ENCODE results near the gene ITPR1. TPM values are rescaled to one million over a fixed set of nuclear protein-coding genes. Genes with fewer than 3 reads are reported as not detected.

Gene ITPR1
- total RNA-seq, 4 donors from 2014 or later, result 12.1 to 68.7 (median 25.6) TPM

DNA sequence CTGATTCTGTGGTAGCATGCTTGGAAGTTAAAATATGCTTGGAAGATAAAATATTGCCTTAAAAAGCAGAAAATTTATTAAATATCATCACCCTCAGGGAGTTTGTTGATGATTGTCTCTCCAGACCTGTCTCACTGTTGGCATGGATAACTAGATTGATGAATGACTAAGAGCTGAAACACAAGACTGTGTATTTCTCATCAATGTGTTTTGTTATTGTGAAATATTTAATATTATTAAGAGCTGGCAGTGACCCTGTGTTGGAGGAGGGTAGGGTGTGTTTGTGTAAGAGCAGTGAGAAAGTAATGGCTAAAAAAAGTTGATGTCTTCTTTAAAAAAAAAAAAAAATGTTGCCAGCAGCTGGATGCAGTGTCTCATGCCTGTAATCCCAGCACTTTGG lies 82.2 kb downstream of the ITPR1 start:
- no peaks in the 10 kb centered on the region for H3K27me3 ChIP-seq
- intact Hi-C loops (cut with DNase I), result no loop called here
- DNase-seq, result no peak
- H3K4me1 ChIP-seq, result peaks cover 0 to 18% (median 3%) of the 10 kb centered on the region in 3 donors
- H3K36me3 ChIP-seq, result no peaks in the 10 kb centered on the region
- no peaks in the 10 kb centered on the region for H3K9me3 ChIP-seq
- TF ChIP-seq POLR2A (IDR thresholded peaks at IDR 0.05) (no peak), CTCF (IDR thresholded peaks at IDR 0.05) (no peak)
- no peak overlapping the region for H3K4me3 ChIP-seq
- no peak overlapping the region for H3K27ac ChIP-seq

GRCh38 chr3:4577721-4578120 lies 84.6 kb downstream of the ITPR1 start:
- Histone ChIP-seq H3K9me3 (no peaks in the 10 kb centered on the region), H3K27ac (no peak overlapping the region), H3K36me3 (no peaks in the 10 kb centered on the region), H3K4me3 (no peak overlapping the region), H3K27me3 (no peaks in the 10 kb centered on the region), H3K4me1 (peaks cover 0 to 32% (median 18%) of the 10 kb centered on the region in 3 donors)
- 80 to 85% methylated on average over 3 of the region's 3 CpGs for WGBS, 2 donors
- intact Hi-C loops (cut with DNase I), result no loop called here
- no peak for DNase-seq
- TF ChIP-seq POLR2A (IDR thresholded peaks at IDR 0.05) (no peak), CTCF (IDR thresholded peaks at IDR 0.05) (no peak)

GRCh38 chr3:4580346-4581123 lies 87.4 kb downstream of the ITPR1 start:
- Histone ChIP-seq H3K36me3 (no peaks in the 10 kb centered on the region), H3K27ac (peak overlapping the region in 1 of 4 donors; percentile 10), H3K4me3 (no peak overlapping the region), H3K4me1 (peaks cover 4 to 48% (median 25%) of the 10 kb centered on the region in 3 donors), H3K27me3 (no peaks in the 10 kb centered on the region), H3K9me3 (no peaks in the 10 kb centered on the region)
- TF ChIP-seq POLR2A (IDR thresholded peaks at IDR 0.05) (no peak), CTCF (IDR thresholded peaks at IDR 0.05) (no peak)
- intact Hi-C loops (cut with DNase I), result no loop called here
- WGBS, 2 donors, result 79 to 82% methylated on average over 9 to 12 of the region's 14 CpGs
- no peak for DNase-seq

- 82 to 83% methylated on average over 2 to 3 of the region's 3 CpGs for WGBS, 2 donors
- Histone ChIP-seq H3K27ac (peak overlapping the region in 2 of 4 donors; percentile 10 to 30), H3K27me3 (no peaks in the 10 kb centered on the region), H3K4me3 (no peak overlapping the region), H3K9me3 (no peaks in the 10 kb centered on the region), H3K36me3 (no peaks in the 10 kb centered on the region), H3K4me1 (peaks cover 4 to 44% (median 23%) of the 10 kb centered on the region in 3 donors)
- TF ChIP-seq CTCF (IDR thresholded peaks at IDR 0.05) (no peak), POLR2A (IDR thresholded peaks at IDR 0.05) (no peak)
- intact Hi-C loops (cut with DNase I), result no loop called here
- DNase-seq, result no peak
Measured at GRCh38 chr3:4581124-4581424, 87.9 kb downstream of the ITPR1 start.

DNA sequence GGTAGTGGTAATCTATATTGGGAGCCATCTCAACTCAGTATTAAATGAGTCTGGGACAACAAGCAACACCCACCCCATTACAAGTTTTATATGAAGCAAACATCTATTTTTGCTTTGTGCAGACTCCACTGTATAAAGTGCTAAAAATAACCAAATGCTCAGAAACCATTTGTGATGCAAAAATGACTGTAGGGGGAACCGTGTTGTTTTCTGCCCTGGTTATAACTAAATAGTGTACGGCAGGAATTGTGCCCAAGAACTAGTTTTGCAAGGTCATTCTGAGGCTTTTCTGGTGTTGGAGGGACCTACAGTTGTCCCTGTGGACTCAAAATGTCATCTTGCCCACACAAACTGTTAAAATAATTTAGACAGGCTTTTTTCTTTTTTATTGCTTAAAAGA lies 88.3 kb downstream of the ITPR1 start:
- H3K36me3 ChIP-seq, result no peaks in the 10 kb centered on the region
- WGBS, 2 donors, result 32 to 35% methylated on average over 2 of the region's 2 CpGs
- peaks cover 4 to 44% (median 23%) of the 10 kb centered on the region in 3 donors for H3K4me1 ChIP-seq
- H3K9me3 ChIP-seq, result no peaks in the 10 kb centered on the region
- no peaks in the 10 kb centered on the region for H3K27me3 ChIP-seq
- H3K4me3 ChIP-seq, result no peak overlapping the region
- intact Hi-C loops (cut with DNase I), result no loop called here
- DNase-seq, result no peak
- TF ChIP-seq CTCF (IDR thresholded peaks at IDR 0.05) (no peak), POLR2A (IDR thresholded peaks at IDR 0.05) (no peak)
- H3K27ac ChIP-seq, result peak overlapping the region in 2 of 4 donors; percentile 10 to 30

Data from esophagus squamous epithelium (tissue), 5 donors.